GM12872 (cell line): Measurements from ENCODE around the gene STRBP.
A peak's percentile ranks its signal among the peaks of the same experiment; 100 is the strongest.

Experiments
- TF ChIP-seq, protein P1 (sequence below): IDR thresholded peaks from 3 replicates; pipeline ENCODE4 v1.5.1; 2011; ENCODE audit warnings: low read depth, mild to moderate bottlenecking, low read length, moderate library complexity; ENCODE audit not compliant: insufficient read depth

Gene STRBP

GRCh38 chr9:123085916-123086315 is 182.5 kb downstream of the STRBP start:
- TF ChIP-seq, protein P1, sequence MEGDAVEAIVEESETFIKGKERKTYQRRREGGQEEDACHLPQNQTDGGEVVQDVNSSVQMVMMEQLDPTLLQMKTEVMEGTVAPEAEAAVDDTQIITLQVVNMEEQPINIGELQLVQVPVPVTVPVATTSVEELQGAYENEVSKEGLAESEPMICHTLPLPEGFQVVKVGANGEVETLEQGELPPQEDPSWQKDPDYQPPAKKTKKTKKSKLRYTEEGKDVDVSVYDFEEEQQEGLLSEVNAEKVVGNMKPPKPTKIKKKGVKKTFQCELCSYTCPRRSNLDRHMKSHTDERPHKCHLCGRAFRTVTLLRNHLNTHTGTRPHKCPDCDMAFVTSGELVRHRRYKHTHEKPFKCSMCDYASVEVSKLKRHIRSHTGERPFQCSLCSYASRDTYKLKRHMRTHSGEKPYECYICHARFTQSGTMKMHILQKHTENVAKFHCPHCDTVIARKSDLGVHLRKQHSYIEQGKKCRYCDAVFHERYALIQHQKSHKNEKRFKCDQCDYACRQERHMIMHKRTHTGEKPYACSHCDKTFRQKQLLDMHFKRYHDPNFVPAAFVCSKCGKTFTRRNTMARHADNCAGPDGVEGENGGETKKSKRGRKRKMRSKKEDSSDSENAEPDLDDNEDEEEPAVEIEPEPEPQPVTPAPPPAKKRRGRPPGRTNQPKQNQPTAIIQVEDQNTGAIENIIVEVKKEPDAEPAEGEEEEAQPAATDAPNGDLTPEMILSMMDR = no peak

GRCh38 chr9:123084256-123084655 is 184.1 kb downstream of the STRBP start:
- TF ChIP-seq, protein P1 = no peak

DNA sequence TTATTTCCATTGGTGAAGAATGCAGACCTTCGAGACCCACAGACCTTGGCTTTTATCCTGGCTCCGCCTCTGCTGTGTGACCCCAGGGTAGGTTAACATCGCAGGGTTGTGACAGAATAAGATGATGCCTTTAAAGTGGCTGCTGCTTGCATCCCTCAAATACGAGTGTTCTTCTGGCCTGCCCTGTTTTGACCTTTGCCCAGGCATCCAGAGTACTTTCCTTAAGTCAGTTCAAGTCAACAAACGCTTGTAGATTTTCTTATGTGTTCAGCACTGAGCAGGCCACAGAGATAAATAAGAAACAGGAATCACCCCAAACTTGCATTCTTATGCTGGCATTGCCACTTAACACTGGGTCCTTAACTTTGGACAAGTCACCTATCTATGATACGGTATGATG is 184.7 kb downstream of the STRBP start:
- TF ChIP-seq, protein P1 = no peak

GRCh38 chr9:123081824-123082223 is 186.6 kb downstream of the STRBP start:
- TF ChIP-seq, protein P1 = peak; percentile 63

DNA sequence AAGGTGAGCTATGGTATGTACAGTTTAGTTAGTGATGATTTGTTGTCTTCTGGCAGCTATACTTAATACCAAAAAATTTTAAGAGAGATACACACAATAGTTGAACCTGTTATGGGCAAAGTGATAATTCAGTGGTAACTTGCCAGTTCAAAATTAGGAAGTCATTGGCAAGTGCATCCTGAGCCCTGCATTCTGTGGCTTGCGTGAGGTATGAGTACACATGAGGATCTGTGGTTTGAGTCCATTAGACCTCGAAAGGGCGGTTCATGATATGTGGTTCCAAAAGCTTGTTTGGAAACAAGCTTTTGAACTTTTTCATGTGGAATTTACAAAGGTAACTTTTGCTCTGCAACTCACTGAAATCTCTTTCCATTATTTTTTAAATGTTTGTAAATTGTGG is 187.9 kb downstream of the STRBP start:
- TF ChIP-seq, protein P1 = no peak

- TF ChIP-seq, protein P1 = no peak
Observed at GRCh38 chr9:123074628-123075027, 193.8 kb downstream of the STRBP start.

- TF ChIP-seq, protein P1 = no peak
Observed at GRCh38 chr9:123073991-123074422, 194.4 kb downstream of the STRBP start.

- TF ChIP-seq, protein P1 = no peak
Observed at GRCh38 chr9:123073441-123073840, 194.9 kb downstream of the STRBP start.
